Liver (tissue), 3 donors: ENCODE data around the gene SLC5A3.

Source experiments
- CTCF ChIP-seq: fragments of 150-350 bp; IDR thresholded peaks from 2 replicates; pipeline ENCODE4 v1.5.1; 2017; ENCODE audit warnings: improper control_type of control experiment, low read depth, low read length; ENCODE audit not compliant: missing input control
- EGR1 ChIP-seq, 2 donors: IDR thresholded peaks; 2 replicates each; pipeline ENCODE4 v1.6.1; 2016 to 2018; ENCODE audit warnings: antibody characterized with exemption in 2 of 2, low read depth in 2 of 2
- JUND ChIP-seq, 2 donors: IDR thresholded peaks; 2 replicates each; pipeline ENCODE4 v1.6.1; 2016; ENCODE audit warnings: antibody characterized with exemption in 2 of 2
- MAX ChIP-seq: IDR thresholded peaks from 2 replicates; pipeline ENCODE4 v1.6.1; 2016; ENCODE audit warnings: antibody characterized with exemption
- RAD21 ChIP-seq, 2 donors: IDR thresholded peaks; 2 replicates each; pipeline ENCODE4 v1.6.1; 2016; ENCODE audit warnings: antibody characterized with exemption in 2 of 2, mild to moderate bottlenecking in 2 of 2
- REST ChIP-seq: IDR thresholded peaks from 2 replicates; pipeline ENCODE4 v1.6.1; 2016; ENCODE audit warnings: antibody characterized with exemption, mild to moderate bottlenecking
- RXRA ChIP-seq, 2 donors: IDR thresholded peaks; 2 replicates each; pipeline ENCODE4 v1.6.1; 2017 to 2018; ENCODE audit warnings: antibody characterized with exemption in 2 of 2, mild to moderate bottlenecking in 1 of 2
- SP1 ChIP-seq: IDR thresholded peaks from 2 replicates; pipeline ENCODE4 v1.6.1; 2018; ENCODE audit warnings: antibody characterized with exemption, mild to moderate bottlenecking
- YY1 ChIP-seq: IDR thresholded peaks from 2 replicates; pipeline ENCODE4 v1.6.1; 2016; ENCODE audit warnings: antibody characterized with exemption, mild to moderate bottlenecking
- ZBTB33 ChIP-seq: IDR thresholded peaks from 2 replicates; pipeline ENCODE4 v1.6.1; 2016; ENCODE audit warnings: antibody characterized with exemption
- donor health status: healthy.
- donor health status: healthy.

GRCh38 chr21:34097442-34097841 lies 24.1 kb downstream of the SLC5A3 start:
- no peak for TF ChIP-seq CTCF
- TF ChIP-seq YY1, result no peak
- TF ChIP-seq JUND (IDR thresholded peaks at IDR 0.05), result no peak
- TF ChIP-seq REST, result no peak
- no peak for TF ChIP-seq RAD21 (IDR thresholded peaks at IDR 0.05)
- TF ChIP-seq MAX, result no peak
- no peak for TF ChIP-seq EGR1 (IDR thresholded peaks at IDR 0.05; ENCODE audit: low read depth in 2 of 2)
- no peak for TF ChIP-seq RXRA (IDR thresholded peaks at IDR 0.05)
- TF ChIP-seq ZBTB33, result no peak
- no peak for TF ChIP-seq SP1
